Measurements from ENCODE around the gene SCEL.

DNA sequence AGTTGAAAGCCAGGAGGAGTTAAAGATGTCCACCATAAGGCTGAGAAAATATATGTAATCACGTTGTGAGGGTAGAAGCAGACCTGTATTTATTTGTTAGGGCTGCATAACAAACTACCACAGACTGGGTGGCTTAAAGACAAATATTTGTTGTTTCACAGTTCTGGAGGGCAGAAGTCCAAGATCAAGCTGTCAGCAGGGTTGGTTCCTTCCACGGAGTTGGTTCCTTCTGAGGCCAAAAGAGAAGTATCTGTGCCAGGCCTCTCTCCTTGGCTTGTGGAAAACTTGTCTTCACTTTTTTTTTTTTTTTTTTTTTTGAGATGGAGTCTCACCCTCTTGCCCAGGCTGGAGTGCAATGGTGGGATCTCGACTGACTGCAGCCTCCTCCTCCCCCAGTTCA lies 88.3 kb downstream of the SCEL start:
- TF ChIP-seq POLR2A (IDR thresholded peaks at IDR 0.05; ENCODE audit: low read depth, low read length) (no peak), TAF1 (IDR thresholded peaks at IDR 0.05; ENCODE audit: low read depth, low read length) (no peak), POLR2AphosphoS5 (IDR thresholded peaks at IDR 0.05; ENCODE audit: low read depth, low read length) (no peak)

Measured in GM12891 (cell line).